SK-N-SH treated with all-trans-retinoic acid at 6 μM for 48 hours (cell line): ENCODE data around the gene SH3BP5L.

Experiments used
- ATAC-seq: fragments of 200-7000 bp; cut with Tn5 transposase; 3 replicates; pipeline ENCODE4 v1.9.1; 2020; ENCODE audit warnings: mild to moderate bottlenecking, moderate library complexity
- ARNTL ChIP-seq: fragments of 450-650 bp; formaldehyde crosslinking; IDR thresholded peaks from 2 replicates; pipeline ENCODE4 v1.5.0; 2020; ENCODE audit warnings: low read depth, mild to moderate bottlenecking, moderate library complexity, borderline replicate concordance
- CREB5 ChIP-seq: fragments of 250-450 bp; sonication (Bioruptor Pico); IDR thresholded peaks from 2 replicates; pipeline ENCODE4 v1.5.1; 2020; ENCODE audit warnings: low read depth, mild to moderate bottlenecking, moderate library complexity
- CSDC2 ChIP-seq: fragments of 250-450 bp; sonication (Bioruptor Pico); IDR thresholded peaks from 2 replicates; pipeline ENCODE4 v1.5.0; 2020; ENCODE audit warnings: mild to moderate bottlenecking, moderate library complexity
- CSRNP3 ChIP-seq: fragments of 250-450 bp; sonication (Bioruptor Pico); IDR thresholded peaks from 2 replicates; pipeline ENCODE4 v1.5.1; 2021; ENCODE audit warnings: mild to moderate bottlenecking, moderate library complexity
- ESRRG ChIP-seq: fragments of 250-450 bp; sonication (Bioruptor Pico); IDR thresholded peaks from 2 replicates; pipeline ENCODE4 v1.6.1; 2021; ENCODE audit warnings: mild to moderate bottlenecking
- ISL1 ChIP-seq: fragments of 250-450 bp; sonication (Bioruptor Pico); IDR thresholded peaks from 2 replicates; pipeline ENCODE4 v2.1.2; 2022; ENCODE audit warnings: mild to moderate bottlenecking, moderate library complexity
- OSR1 ChIP-seq: fragments of 250-450 bp; sonication (Bioruptor Pico); IDR thresholded peaks from 2 replicates; pipeline ENCODE4 v1.8.0; 2022; ENCODE audit warnings: moderate library complexity, mild to moderate bottlenecking, inconsistent platforms
- PATZ1 ChIP-seq: fragments of 250-450 bp; sonication (Bioruptor Pico); IDR thresholded peaks from 2 replicates; pipeline ENCODE4 v1.8.0; 2020; ENCODE audit warnings: mild to moderate bottlenecking, moderate library complexity, borderline replicate concordance
- PPARA ChIP-seq: fragments of 250-450 bp; sonication (Bioruptor Pico); IDR thresholded peaks from 2 replicates; pipeline ENCODE4 v1.5.0; 2020; ENCODE audit warnings: mild to moderate bottlenecking, borderline replicate concordance
- RARB ChIP-seq: fragments of 250-450 bp; sonication (Bioruptor Pico); IDR thresholded peaks from 2 replicates; pipeline ENCODE4 v1.8.0; 2021; ENCODE audit warnings: mild to moderate bottlenecking, moderate library complexity
- SNAI2 ChIP-seq: fragments of 250-450 bp; sonication (Bioruptor Pico); IDR thresholded peaks from 2 replicates; pipeline ENCODE4 v1.5.0; 2020; ENCODE audit warnings: mild to moderate bottlenecking, moderate library complexity
- TCF4 ChIP-seq: fragments of 250-450 bp; sonication (Bioruptor Pico); IDR thresholded peaks from 2 replicates; pipeline ENCODE4 v1.8.0; 2021; ENCODE audit warnings: mild to moderate bottlenecking, moderate library complexity, borderline replicate concordance
- TOX ChIP-seq: fragments of 250-450 bp; sonication (Bioruptor Pico); IDR thresholded peaks from 2 replicates; pipeline ENCODE4 v1.8.0; 2021; ENCODE audit warnings: mild to moderate bottlenecking, moderate library complexity, borderline replicate concordance
- TSHZ2 ChIP-seq: fragments of 250-450 bp; sonication (Bioruptor Pico); IDR thresholded peaks from 2 replicates; pipeline ENCODE4 v1.5.0; 2020; ENCODE audit warnings: mild to moderate bottlenecking, moderate library complexity
- ZC3H10 ChIP-seq: fragments of 250-450 bp; sonication (Bioruptor Pico); IDR thresholded peaks from 2 replicates; pipeline ENCODE4 v1.5.1; 2021; ENCODE audit warnings: mild to moderate bottlenecking, moderate library complexity
- ZFP3 ChIP-seq: fragments of 250-450 bp; sonication (Bioruptor Pico); IDR thresholded peaks from 2 replicates; pipeline ENCODE4 v1.5.0; 2020; ENCODE audit warnings: mild to moderate bottlenecking, moderate library complexity
- ZFP30 ChIP-seq: fragments of 450-650 bp; formaldehyde crosslinking; IDR thresholded peaks from 2 replicates; pipeline ENCODE4 v1.5.0; 2022; ENCODE audit warnings: mild to moderate bottlenecking, moderate library complexity
- ZNF565 ChIP-seq: fragments of 450-650 bp; formaldehyde crosslinking; conservative IDR thresholded peaks from 2 replicates; pipeline ENCODE4 v1.5.0; 2020; ENCODE audit warnings: low read depth, mild to moderate bottlenecking, moderate library complexity
- ZNF70 ChIP-seq: fragments of 450-650 bp; formaldehyde crosslinking; IDR thresholded peaks from 2 replicates; pipeline ENCODE4 v1.5.0; 2020; ENCODE audit warnings: mild to moderate bottlenecking, moderate library complexity

SH3BP5L gene

GRCh38 chr1:248861616-248862015, 35.9 kb upstream of the SH3BP5L start:
- no peak for ATAC-seq
- TF ChIP-seq ZFP3 (CRISPR knock-in tag) = no peak
- TF ChIP-seq TCF4 = no peak
- TF ChIP-seq TOX (CRISPR knock-in tag) = no peak
- TF ChIP-seq CSRNP3 (CRISPR knock-in tag) = no peak
- TF ChIP-seq RARB (CRISPR knock-in tag) = no peak
- no peak for TF ChIP-seq CREB5 (CRISPR knock-in tag)
- TF ChIP-seq ISL1 = no peak

GRCh38 chr1:248860007-248860406, 34.3 kb upstream of the SH3BP5L start:
- no peak for TF ChIP-seq ZC3H10
- no peak for TF ChIP-seq OSR1 (CRISPR knock-in tag)
- no peak for TF ChIP-seq CSDC2
- no peak for TF ChIP-seq CREB5 (CRISPR knock-in tag)
- no peak for TF ChIP-seq TSHZ2 (CRISPR knock-in tag)
- no peak for TF ChIP-seq ZNF565 (CRISPR knock-in tag)
- no peak for TF ChIP-seq TOX (CRISPR knock-in tag)
- no peak for TF ChIP-seq ARNTL (CRISPR knock-in tag)
- no peak for TF ChIP-seq SNAI2 (CRISPR knock-in tag)
- TF ChIP-seq ESRRG = no peak
- no peak for TF ChIP-seq ZNF70
- no peak for TF ChIP-seq ZFP3 (CRISPR knock-in tag)
- TF ChIP-seq, all 23 proteins: peak for 0
- ATAC-seq = no peak

- TF ChIP-seq ZNF70 (no peak), TOX (CRISPR knock-in tag) (no peak)
Measured at GRCh38 chr1:248858891-248859889, 33.5 kb upstream of the SH3BP5L start, which contains the start of gene ZNF692. Gene ZNF692, minus strand, starts transcription at chr1:248859085. Its CDS starts 776 bp downstream, at chr1:248858309.

GRCh38 chr1:248858096-248858890, 32.6 kb upstream of the SH3BP5L start:
- TF ChIP-seq CREB5 (CRISPR knock-in tag) = no peak
- no peak for TF ChIP-seq ZFP30 (CRISPR knock-in tag)
- TF ChIP-seq SNAI2 (CRISPR knock-in tag) = no peak
- TF ChIP-seq PATZ1 (CRISPR knock-in tag) = no peak
- TF ChIP-seq TCF4 = no peak
- TF ChIP-seq PPARA (CRISPR knock-in tag) = no peak
- ATAC-seq = peak; percentile 72

More at GRCh38 chr1:248858891-248859889, 33.5 kb upstream of the SH3BP5L start, which contains the start of gene ZNF692:
- peak; percentile 88 for ATAC-seq
